Ovary (tissue), 3 donors: ENCODE results near the gene CTSH.

ENCODE experiments used
- CTCF ChIP-seq, 3 donors: fragments of 450-650 bp in 2 of 3; fragments of 200-600 bp in 1 of 3; IDR thresholded peaks; one replicate each; pipeline versions ENCODE4 v1.5.1 to v1.8.0; 2016 to 2022; ENCODE audit warnings: antibody characterized with exemption in 3 of 3, mild to moderate bottlenecking in 1 of 3
- EP300 ChIP-seq: sonication (generic); formaldehyde crosslinking; IDR thresholded peaks from one replicate; pipeline ENCODE4 v1.6.1; 2017; ENCODE audit warnings: antibody characterized with exemption
- POLR2A ChIP-seq: fragments of 450-650 bp; IDR thresholded peaks from one replicate; pipeline ENCODE4 v1.6.1; 2017; ENCODE audit warnings: antibody characterized with exemption, mild to moderate bottlenecking, moderate library complexity
- donor health status: DM: no; HTN: no; CAD: no.

- TF ChIP-seq POLR2A (no peak), CTCF (IDR thresholded peaks at IDR 0.05) (no peak), EP300 (no peak)
Measured at GRCh38 chr15:78915341-78916087, 29.3 kb downstream of the CTSH start.
